ENCODE measurements around the gene SGCE. TPM values are rescaled to one million over a fixed set of nuclear protein-coding genes. Genes with fewer than 3 reads are reported as not detected.
A peak's percentile ranks its signal among the peaks of the same experiment; 100 is the strongest.

The SGCE gene
- total RNA-seq, 1 donor: under 0.01 TPM

DNA sequence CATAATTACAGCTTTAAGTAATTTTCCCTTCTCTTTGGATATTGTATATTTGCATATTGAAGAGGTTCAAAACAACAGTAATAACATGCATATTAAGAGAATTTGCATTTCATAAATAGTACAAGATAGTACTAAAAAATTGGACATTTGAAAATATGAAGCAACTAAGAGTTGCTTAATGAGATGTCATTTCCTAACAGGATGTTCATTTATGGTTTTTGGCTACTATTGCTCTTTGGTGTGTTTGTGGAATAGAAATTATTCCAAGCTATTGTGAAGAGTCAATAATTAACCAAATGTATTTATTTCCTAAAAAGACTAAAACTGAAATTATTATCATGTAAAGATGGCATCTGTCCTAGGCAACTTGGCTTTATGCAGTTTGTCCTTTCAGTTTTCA is 4.1 kb upstream of the SGCE start:
- no peak for DNase-seq (ENCODE audit: low read depth in 2 of 3, low spot score in 2 of 3)

DNA sequence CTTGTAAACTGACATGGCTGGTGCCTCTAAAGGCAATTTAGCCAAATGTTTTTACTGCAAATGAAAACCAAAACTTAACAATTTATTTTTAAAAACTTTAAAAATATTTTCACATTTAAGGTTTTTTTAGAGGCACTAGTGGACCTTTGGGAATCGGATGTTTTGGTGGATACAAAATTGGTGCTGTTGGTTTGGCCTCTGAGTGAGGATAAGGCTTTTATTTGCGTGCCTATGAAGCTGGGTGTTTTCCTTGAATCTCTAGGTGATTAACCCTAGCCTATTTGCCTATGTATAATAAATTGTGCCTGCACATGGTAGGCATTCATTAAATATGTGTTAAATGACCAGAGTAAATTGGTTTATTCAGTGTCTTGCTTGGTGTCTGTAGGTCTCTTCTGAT is 2.9 kb upstream of the SGCE start:
- DNase-seq (ENCODE audit: low read depth in 2 of 3, low spot score in 2 of 3): no peak

DNA sequence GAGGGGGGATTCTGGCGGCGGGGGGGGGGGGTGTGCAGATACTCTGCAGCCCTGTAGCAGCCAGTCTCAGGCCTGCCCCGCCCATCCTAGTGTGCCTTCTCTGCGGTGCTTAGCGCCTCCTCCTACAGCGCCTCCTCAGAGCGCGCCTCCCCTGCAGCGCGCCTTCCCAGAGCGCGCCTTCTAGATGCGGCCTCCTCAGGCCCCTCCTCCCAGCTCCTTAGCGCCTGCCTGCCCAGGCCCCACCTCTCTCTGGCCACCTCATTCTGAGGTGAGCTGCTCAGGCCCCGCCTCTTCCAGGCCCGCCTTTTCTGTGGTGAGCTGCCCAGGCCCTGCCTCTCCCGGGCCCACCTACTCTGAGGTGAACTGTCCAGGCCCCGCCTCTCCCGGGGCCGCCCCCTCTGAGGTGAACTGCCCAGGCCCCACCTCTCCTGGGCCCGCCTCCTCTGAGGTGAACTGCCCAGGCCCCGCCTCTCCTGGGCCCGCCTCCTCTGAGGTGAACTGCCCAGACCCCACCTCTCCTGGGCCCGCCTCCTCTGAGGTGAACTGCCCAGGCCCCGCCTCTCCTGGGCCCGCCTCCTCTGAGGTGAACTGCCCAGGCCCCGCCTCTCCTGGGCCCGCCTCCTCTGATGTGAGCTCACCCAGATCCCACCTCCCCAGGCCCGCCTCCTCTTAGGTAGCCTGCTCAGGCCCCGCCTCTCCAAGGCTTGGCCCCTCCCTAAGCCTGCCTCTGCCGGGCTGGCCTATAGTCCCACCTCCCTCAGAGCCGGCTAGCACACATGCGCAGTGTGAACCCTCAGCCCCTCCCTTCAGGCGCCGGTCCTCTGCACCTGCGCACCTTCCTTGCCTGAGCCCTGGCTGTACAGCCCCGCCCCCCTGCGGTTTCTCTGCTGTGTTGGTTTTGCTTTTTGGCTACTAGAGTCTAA is 2.1 kb upstream of the SGCE start:
- DNase-seq (ENCODE audit: low read depth in 2 of 3, low spot score in 2 of 3): peak; percentile 78 to 97 (median 92)

DNA sequence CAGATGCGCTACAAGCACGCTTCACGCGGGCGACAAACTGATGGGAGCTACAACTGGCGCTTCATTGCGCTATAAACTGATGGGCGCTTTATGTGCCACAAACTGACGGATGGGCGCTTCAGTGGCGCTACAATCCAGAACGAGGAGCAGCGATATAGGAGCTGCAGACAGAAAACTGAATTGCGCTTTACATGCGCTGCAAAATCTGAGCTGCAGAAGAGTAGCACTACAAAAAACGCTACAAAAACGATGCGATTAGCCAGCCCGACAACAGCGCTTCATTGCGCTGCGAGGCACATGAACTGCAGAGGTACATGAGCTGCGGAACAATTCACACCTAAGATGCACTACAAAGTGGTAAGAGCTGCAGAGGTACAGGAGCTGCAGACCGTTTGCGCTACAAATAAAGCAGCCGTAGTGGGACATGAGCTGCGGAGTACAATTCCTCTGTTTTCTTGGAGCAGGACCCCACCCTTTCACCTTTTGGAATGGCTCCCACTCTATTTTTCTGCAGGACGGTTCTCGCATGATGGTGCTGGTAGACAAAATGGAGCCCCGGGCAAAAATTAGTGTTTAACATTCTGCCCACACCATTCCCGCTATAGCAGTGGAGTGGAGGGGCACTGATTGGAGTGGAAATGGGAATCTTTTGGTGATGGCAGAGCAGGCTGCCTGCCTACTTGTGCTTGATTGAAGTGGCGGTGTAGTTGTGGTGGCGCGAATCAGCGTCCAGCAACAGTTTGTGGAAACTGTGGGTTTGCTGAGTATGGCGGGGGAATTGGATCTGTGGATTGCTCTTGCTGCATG is 1.2 kb upstream of the SGCE start:
- DNase-seq (ENCODE audit: low read depth in 2 of 3, low spot score in 2 of 3): peak in 2 of 3 donors; percentile 15 to 23

DNA sequence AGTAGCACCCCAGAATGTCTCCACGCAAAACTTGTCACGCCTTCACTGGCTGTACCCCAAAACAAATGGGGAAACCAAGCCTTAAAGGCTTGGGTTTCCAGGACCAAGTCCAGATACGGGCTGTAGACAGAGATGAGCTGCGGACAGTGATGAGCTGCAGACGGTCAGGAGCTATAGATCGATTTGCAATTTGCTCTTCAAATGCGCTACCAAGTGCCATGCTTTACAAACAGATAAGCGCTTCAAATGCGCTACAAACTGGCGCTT is 658 bp upstream of the SGCE start:
- DNase-seq (ENCODE audit: low read depth in 2 of 3, low spot score in 2 of 3): no peak

DNA sequence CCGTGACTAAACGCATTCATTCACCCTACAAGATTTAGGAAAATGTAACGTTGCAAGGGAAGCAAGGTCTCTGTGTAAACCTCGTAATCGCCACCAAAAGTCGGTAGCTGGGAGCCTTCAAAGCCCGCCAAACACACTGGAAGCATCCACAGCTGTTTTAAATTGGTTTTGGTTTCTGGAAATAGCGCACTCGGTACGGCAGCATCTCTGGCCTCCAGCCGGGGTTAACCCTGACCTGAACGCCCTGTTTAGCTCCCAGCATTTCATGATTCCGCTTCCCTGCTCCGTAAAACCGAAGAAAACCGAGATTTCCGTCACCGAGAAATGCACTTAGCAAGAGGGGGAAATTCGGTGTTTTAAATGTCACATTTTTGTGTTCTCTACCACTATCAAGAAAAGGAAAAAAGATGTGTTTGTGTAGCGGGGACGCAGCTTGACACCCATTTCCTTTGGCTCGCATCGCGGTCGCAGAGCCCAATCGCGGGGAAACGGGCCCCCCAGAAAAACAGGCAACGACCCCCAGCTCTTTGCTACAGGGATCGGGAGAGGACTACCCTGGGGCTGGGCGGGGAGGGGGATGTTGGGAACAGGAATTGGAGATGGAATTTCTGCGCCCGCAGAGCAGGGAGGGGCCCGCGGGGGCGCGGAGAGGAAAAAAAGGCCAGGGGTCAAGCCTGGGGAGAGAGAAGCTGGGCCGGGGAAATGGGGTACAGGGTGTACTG is 646 bp downstream of the SGCE start:
- DNase-seq (ENCODE audit: low read depth in 2 of 3, low spot score in 2 of 3): peak in 2 of 3 donors; percentile 25 to 39

DNA sequence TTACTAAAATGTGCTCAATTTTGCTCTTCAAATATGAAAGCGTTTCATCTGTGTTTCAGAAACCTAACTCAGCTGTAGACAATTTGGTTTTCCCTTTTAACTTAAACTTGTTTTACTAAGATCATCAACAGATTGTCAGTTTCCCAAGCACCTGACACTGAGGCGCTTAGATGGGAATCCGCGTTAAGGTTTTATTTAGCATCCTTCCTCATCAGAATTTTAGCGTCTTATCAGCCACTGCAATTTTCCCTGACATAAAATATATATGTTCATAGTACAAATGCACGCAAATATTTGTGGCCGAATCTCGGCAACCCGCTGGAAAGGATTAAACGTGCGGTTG is 1.2 kb downstream of the SGCE start:
- no peak for DNase-seq (ENCODE audit: low read depth in 2 of 3, low spot score in 2 of 3)

DNA sequence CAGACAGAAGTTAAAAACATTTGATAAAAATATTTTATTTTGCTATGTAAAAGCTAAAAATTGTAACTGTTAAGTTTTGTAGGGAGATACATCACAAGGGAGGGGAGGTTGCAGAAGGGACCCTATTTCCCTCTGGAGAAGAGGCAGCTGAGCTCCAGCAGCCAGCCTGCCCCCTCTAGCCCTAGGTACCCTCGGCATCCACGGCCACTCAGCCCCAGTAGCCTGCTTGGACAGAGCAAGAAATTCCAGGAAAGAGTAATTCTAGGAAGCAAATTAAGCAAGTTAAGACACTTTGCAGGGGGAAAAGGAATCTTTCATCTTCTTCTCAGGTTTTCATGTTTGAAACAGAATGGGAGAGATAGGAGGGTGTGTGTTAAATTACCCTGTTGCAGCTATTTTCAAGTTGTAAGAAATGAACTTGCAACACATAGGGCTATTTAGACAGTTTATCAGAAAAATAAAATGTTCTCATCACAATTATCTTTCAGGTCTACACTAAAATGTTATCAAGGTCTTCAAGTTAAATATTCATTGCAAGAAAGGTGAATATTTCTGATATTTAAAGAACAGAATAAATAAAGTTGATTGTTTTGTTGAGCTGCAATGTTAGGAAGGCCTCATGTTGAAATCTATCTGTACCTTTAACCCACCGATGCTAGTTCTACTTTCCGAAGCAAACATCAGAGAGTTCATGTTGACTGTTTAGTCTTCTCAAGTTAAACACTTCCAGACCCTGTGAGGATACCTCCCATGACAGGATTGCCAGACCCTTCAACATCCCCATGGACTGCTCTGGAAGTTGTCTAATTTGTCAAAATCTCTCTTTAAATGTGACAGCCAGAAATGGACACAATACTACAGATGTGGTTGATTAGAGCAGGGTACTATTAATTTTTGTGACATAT is 5.5 kb downstream of the SGCE start:
- no peak for DNase-seq (ENCODE audit: low read depth in 2 of 3, low spot score in 2 of 3)

DNA sequence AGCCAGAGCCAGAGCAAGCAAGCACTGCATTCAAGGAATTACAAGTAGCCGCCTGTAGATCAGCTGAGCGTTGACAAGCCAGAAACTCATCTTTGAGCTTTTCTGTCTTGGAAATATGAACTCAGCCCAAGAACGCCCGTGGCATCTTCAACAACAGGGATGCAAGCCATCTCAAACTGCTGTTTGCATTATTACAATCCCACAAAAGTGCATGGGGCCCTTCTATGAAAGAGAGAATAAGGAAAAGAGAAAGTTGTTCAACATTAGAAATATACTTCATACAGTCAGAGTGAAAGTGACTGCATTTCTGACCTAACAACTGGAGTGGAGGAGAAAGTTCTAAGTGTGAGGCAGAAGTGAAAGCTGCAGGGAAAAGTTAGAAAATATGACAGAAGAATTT is 6.5 kb downstream of the SGCE start:
- DNase-seq (ENCODE audit: low read depth in 2 of 3, low spot score in 2 of 3): no peak

DNA sequence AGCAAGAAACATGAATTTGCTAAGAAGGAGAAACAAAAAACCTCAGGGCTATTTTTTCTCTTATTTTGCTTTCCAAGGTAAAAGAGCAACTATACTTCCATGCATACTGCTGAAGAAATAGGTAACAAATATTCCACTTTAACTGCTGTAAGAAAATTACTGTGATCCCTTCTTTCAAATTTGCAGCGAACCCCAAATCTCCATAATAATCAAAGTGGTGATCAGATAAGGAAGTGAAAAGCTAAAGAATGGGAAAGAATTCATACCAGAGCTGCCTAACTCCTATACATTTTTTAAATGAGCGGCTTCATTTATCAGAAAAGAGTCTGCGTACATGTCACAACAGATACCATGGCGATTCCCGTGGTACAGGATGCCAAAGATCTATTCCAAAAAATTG is 7.2 kb downstream of the SGCE start:
- no peak for DNase-seq (ENCODE audit: low read depth in 2 of 3, low spot score in 2 of 3)

DNA sequence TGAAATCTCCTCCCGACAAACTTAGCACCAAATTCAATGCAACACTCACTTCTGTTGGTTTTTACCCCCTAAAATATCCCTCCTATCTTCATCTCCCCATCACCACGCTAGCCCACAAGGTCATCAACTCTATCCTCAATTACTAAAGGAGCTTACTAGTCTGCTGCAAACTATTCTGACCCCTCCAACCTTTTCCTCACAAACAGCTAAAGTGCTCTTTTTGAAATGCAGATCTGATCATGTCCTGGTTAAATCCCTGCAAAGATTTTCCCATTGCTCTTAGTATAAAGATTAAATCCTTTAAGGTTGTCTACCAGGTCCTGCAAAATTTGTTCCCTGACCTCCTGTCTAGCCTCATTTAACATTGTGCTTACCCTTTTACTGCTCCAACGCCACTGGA is 8.6 kb downstream of the SGCE start:
- no peak for DNase-seq (ENCODE audit: low read depth in 2 of 3, low spot score in 2 of 3)

DNA sequence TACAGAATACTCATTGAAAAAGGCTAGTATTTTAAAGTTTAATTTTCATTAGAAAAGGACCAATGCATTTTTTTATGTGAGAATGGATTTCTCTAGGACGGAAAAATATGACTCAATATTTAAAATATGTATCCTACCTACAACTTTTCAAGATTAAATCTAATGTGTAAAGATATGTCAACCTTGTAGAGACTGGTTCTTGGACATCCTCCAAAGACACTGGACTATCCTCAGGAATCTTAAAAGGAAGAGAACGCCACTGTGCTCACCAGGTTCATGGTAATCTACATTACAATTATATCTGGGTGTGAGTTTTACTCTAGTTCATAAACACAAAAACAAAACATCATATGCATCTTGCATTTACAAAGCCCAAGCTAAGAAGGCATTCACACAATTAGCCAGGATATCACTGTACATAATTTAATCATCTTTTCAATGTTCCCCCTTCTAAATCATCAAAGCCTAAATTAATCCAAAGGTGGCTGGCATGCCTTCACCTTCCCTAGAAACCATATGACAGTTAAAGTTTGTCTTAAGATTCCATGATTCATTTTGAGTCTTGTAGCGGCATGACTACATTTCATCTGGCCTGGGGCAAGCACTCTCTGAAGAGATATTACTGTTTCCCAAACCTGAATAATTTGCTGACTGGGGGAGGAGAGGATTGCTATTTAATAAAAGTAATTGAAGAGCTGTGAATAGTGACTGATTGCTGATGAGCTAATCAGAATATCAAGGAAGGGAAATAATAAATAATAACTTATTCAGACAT is 12.0 kb downstream of the SGCE start:
- DNase-seq (ENCODE audit: low read depth in 2 of 3, low spot score in 2 of 3): no peak

DNA sequence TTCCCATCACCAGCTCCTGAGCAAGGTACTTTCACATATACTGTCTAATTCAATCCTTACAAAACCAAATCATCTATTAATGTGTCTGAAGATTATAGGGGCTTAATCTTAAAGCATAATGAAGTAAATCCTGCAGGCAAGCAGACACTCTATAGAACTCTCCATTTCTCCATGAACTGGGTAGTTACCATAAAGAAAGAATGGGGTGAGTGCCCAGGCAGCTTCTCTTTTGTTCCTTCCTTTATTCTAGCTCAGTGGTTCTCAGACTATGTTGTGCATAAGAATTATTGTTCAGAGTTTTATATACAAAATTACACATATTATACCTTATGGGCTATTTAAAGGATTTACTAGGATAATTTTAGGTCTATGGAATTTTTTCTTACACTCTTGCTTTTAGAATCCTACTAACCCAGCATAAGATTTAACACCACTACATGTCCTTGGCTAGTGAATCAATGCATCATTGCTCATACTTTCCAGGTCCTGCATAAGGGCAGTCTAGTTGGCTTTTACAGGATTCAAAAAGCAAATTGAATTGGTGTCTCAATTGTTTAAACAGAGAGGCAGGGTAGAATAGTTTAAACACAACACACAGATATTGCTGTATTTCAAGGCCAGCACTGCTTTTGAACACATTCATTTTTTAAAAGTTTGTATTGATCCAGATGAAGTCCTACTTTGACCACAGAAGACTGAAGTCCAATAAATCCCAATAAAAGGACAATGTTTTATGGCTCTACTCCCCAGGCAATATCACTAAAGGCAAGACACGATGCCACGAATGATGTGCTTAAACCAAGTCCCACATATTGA is 12.9 kb downstream of the SGCE start:
- DNase-seq (ENCODE audit: low read depth in 2 of 3, low spot score in 2 of 3): no peak

DNA sequence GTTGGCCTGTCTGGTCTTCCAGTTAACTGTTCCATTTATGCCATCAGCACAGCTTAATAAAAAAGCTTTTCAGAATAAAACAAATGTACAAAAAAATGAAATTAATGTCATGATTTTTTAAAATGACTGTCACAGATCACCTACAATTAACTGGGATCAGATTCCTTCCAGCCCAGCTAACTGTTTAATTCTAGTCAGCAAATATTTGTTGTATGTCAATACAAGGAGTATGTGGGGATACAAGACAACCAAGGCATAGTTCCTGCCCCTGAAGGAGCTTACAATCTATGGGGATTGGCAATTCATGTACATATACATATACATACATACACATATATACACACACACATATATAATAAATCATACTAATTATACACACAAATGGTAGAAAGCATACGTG is 16.5 kb downstream of the SGCE start:
- no peak for DNase-seq (ENCODE audit: low read depth in 2 of 3, low spot score in 2 of 3)

DNA sequence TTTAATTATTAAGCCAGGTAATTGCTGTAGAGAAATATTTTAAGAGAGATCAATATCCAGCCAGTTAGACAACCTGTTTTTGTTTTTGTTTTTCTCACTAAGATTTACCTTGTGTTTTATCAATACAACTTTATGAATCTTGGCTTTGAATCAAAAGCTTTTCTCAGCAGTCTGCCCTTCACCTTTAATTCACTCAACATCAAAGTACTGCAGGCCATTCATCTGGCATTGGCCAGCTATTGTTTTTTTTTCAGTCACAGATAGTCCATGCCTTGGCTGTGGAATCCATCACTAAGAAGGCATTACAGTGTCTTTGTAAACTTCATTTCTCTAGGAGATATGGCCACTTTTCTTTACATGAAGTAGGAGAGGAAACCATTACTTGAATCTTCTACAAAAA is 20.2 kb downstream of the SGCE start:
- DNase-seq (ENCODE audit: low read depth in 2 of 3, low spot score in 2 of 3): no peak

DNA sequence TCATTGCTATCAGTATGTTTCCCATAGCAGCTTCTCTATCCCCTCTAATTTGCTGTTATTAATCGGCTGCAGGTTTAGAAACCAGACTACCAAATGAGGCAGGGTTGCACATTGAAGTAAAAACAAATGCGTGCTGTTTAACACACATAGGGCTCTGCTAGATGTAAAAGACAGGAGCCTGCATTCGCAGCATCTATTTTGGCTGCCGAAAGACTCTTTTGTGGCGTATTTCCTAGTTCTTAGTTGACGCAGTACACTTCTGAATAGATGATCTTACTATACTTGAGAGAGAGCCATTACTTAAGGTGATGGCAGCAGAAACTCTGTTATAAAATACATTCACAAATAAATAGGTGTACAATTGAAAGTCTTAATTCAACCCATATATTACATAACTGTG is 21.4 kb downstream of the SGCE start:
- DNase-seq (ENCODE audit: low read depth in 2 of 3, low spot score in 2 of 3): no peak

DNA sequence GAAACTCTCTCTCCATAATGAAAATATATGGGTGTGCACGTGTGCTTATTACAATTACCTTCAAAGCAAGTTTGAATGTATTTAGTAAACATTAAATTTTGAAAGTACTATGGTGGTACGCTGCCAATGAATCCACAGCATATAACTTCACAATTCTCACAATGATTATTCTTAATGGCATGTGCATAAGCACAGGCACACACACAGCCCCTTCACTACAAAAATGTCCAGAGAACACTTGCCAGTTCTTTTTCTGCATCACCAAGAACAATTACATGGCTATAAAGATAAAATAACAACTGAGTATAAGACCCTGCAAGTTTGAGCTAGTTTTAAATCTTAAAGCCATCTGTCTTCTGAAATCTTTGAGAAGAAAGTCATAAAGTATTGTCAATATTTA is 22.2 kb downstream of the SGCE start:
- no peak for DNase-seq (ENCODE audit: low read depth in 2 of 3, low spot score in 2 of 3)

DNA sequence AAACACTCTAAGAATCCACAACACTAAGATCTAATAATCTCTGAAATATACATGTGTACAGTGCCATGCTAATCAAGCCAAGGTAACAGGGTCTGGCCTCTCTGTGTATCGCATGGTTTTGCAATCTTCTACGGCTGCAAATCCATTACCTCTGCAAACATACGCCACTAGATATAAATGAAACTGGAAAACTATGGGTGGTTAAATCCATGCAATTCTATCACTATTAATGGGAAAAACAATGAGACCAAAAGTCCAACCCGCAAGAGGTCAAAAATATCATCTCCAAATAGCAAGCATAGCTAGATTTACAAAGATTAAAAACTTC is 23.0 kb downstream of the SGCE start:
- DNase-seq (ENCODE audit: low read depth in 2 of 3, low spot score in 2 of 3): no peak

DNA sequence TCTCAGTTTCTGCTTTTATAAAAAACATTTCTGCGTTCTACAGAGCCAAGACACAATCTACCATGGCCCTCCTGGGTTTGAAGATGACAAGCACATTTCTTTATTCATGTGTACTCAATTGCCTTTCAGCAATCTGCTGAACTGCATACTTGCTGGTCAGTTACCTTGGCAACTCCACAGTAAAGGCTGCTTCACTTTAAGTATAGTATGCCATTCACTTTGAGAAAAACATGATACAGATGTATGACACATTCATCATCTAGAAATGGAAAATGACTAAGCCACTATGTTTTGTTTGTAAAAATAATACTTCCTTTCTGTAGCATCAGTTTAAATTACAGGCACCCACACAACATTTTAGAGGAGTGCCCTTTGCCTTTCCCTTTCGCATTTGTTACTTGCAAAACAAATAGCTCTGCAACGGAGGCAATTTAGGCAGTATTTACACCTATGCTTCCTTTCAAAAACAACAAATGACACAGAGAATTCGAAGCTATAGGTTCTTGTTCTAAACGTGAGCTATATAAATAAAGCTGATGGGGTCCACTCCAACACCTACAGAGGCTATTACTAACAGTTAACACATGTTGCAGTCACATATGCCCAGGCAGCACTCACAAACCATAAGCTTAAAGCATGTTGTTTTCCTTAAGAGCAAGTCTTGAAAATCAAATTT is 23.5 kb downstream of the SGCE start:
- DNase-seq (ENCODE audit: low read depth in 2 of 3, low spot score in 2 of 3): no peak

All from hematopoietic multipotent progenitor cell (in vitro differentiated cells).